ENCODE measurements around the gene LHFPL4. TPM values are rescaled to one million over a fixed set of nuclear protein-coding genes. Genes with fewer than 3 reads are reported as not detected.
"Not testable (repeated sequence)": the region's sequence is repeated elsewhere in the genome, so short reads cannot be mapped to it uniquely, and the experiment has no call there.

The LHFPL4 gene
- total RNA-seq, 1 donor from 2014 or later = not detected

GRCh38 chr3:9497821-9498565 lies 55.6 kb downstream of the LHFPL4 start:
- Histone ChIP-seq H3K36me3 (ENCODE audit: control insufficient read depth, insufficient read depth, low read length) (no peaks in the 10 kb centered on the region), H3K27me3 (ENCODE audit: control insufficient read depth, insufficient read depth, low read length) (peaks cover 15% of the 10 kb centered on the region), H3K4me3 (ENCODE audit: low read depth, low read length) (no peak overlapping the region)
- peak; percentile 61 for DNase-seq (ENCODE audit: low read depth)
- TF ChIP-seq CTCF (IDR thresholded peaks at IDR 0.05; ENCODE audit: insufficient read depth, low read length, poor library complexity, severe bottlenecking) = no peak

GRCh38 chr3:9496893-9497292 lies 56.7 kb downstream of the LHFPL4 start:
- peaks cover 15% of the 10 kb centered on the region for H3K27me3 ChIP-seq (ENCODE audit: control insufficient read depth, insufficient read depth, low read length)
- H3K36me3 ChIP-seq (ENCODE audit: control insufficient read depth, insufficient read depth, low read length) = no peaks in the 10 kb centered on the region
- TF ChIP-seq CTCF (IDR thresholded peaks at IDR 0.05; ENCODE audit: insufficient read depth, low read length, poor library complexity, severe bottlenecking) = no peak
- no peak for DNase-seq (ENCODE audit: low read depth)
- no peak overlapping the region for H3K4me3 ChIP-seq (ENCODE audit: low read depth, low read length)

GRCh38 chr3:9494036-9494435 lies 59.6 kb downstream of the LHFPL4 start:
- not testable (repeated sequence) for H3K36me3 ChIP-seq (ENCODE audit: control insufficient read depth, insufficient read depth, low read length); DNase-seq (ENCODE audit: low read depth); H3K4me3 ChIP-seq (ENCODE audit: low read depth, low read length); H3K27me3 ChIP-seq (ENCODE audit: control insufficient read depth, insufficient read depth, low read length)

- TF ChIP-seq CTCF (IDR thresholded peaks at IDR 0.05; ENCODE audit: insufficient read depth, low read length, poor library complexity, severe bottlenecking) = no peak
Measured at GRCh38 chr3:9491506-9491905, 62.1 kb downstream of the LHFPL4 start.

GRCh38 chr3:9485248-9485647 lies 68.4 kb downstream of the LHFPL4 start:
- Histone ChIP-seq H3K4me3 (ENCODE audit: low read depth, low read length) (no peak overlapping the region), H3K27me3 (ENCODE audit: control insufficient read depth, insufficient read depth, low read length) (no peaks in the 10 kb centered on the region), H3K36me3 (ENCODE audit: control insufficient read depth, insufficient read depth, low read length) (peaks cover 1% of the 10 kb centered on the region)
- no peak for TF ChIP-seq CTCF (IDR thresholded peaks at IDR 0.05; ENCODE audit: insufficient read depth, low read length, poor library complexity, severe bottlenecking)
- no peak for DNase-seq (ENCODE audit: low read depth)

More at GRCh38 chr3:9491506-9491905, 62.1 kb downstream of the LHFPL4 start:
- H3K36me3 ChIP-seq (ENCODE audit: control insufficient read depth, insufficient read depth, low read length) = no peaks in the 10 kb centered on the region
- no peak for DNase-seq (ENCODE audit: low read depth)
- H3K27me3 ChIP-seq (ENCODE audit: control insufficient read depth, insufficient read depth, low read length) = no peaks in the 10 kb centered on the region
- no peak overlapping the region for H3K4me3 ChIP-seq (ENCODE audit: low read depth, low read length)

- peaks cover 6% of the 10 kb centered on the region for H3K36me3 ChIP-seq (ENCODE audit: control insufficient read depth, insufficient read depth, low read length)
- H3K27me3 ChIP-seq (ENCODE audit: control insufficient read depth, insufficient read depth, low read length) = no peaks in the 10 kb centered on the region
- no peak for TF ChIP-seq CTCF (IDR thresholded peaks at IDR 0.05; ENCODE audit: insufficient read depth, low read length, poor library complexity, severe bottlenecking)
- no peak overlapping the region for H3K4me3 ChIP-seq (ENCODE audit: low read depth, low read length)
- no peak for DNase-seq (ENCODE audit: low read depth)
Measured at GRCh38 chr3:9480265-9480664, 73.4 kb downstream of the LHFPL4 start.

Measured in kidney epithelial cell (primary cell).